NCI-H69 (cell line): Measurements from ENCODE around the gene FMNL1.

Experiments used
- DNase-seq: peaks from one replicate; lab custom pipeline; 2025; lab: John Stamatoyannopoulos, UW

FMNL1 gene

DNA sequence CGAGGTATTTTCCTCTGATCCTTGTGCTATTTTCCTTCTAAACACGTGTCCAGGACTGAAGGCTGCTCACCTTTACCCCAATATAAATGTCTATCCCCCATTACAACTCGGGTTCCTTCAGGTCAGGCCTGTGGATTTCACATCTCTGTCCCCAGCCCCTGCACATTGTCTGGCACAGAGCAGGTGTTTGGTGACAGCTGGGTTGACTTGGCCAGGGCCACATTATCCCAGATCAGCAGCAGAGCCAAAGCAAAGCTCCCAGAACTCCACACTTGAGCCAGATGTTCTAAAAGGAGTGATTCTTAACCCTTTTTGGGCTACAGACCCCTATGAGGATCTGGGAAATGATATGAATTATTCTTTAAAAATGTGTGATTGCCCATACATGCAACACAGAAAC is 58.2 kb downstream of the FMNL1 start:
- no peak for DNase-seq

DNA sequence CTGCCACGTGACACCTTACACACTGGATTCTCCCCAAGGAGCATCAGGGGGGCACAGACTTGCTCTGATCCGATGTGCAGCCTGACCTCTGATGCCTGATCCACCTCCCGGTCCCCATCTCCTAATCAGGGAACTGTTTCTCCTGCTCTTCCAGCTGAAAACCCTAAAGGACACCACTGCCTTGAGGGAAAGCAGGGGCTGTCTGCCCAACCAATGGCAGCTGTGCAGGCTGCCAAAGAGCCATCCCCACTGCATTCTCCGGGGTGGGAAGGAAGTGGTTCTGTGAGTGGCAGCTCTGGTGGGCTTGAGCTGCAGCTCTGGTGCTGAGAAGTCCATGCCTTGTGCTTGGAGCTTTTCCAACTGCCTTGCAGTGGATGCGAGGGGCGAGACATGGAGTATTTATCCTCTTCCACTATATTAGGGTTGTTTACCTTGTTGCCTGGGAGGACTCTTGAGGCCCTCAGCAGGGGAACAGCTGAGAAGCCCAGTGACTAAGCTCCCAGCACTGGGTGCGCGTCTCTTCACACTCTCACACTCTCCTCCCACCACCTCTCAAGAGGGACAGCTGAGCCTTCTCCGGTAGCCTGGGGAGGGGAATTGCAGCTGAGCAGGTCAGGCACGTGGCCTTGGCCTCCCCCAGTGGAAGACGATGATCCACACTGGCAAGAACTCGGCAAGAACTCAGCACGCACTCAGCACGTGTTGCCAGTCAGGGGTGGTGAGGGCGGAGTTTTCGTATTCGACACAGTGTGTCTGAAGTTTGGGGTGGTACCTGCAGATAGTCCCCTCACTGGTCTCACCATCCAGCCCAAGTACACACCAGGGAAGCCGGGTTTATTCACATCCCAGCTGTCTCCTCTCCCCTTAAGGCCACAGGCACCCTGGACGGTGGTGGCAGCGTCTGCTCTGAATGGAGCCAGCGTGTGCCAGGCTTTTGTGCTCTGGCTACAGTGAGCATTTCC is 61.3 kb downstream of the FMNL1 start:
- no peak for DNase-seq

DNA sequence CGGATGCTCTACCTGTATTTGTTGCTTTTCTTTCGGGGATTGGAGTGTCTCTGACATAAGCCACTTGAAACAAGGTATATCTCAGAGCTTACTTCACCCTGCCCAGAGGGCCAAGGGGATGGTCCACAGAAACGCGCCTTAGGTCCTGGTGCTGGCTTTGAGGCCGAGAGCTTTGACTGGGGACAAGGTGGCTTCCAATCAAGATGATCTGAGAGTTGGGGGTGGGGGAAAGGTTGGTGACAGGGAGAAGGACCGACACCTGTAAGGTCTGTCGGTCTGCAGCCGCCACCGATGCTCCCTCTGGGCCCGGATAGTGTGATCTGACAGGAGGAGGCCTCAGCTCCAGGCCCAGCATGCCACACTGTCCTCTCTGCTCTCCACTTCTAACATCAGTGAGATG is 62.0 kb downstream of the FMNL1 start:
- DNase-seq: no peak

DNA sequence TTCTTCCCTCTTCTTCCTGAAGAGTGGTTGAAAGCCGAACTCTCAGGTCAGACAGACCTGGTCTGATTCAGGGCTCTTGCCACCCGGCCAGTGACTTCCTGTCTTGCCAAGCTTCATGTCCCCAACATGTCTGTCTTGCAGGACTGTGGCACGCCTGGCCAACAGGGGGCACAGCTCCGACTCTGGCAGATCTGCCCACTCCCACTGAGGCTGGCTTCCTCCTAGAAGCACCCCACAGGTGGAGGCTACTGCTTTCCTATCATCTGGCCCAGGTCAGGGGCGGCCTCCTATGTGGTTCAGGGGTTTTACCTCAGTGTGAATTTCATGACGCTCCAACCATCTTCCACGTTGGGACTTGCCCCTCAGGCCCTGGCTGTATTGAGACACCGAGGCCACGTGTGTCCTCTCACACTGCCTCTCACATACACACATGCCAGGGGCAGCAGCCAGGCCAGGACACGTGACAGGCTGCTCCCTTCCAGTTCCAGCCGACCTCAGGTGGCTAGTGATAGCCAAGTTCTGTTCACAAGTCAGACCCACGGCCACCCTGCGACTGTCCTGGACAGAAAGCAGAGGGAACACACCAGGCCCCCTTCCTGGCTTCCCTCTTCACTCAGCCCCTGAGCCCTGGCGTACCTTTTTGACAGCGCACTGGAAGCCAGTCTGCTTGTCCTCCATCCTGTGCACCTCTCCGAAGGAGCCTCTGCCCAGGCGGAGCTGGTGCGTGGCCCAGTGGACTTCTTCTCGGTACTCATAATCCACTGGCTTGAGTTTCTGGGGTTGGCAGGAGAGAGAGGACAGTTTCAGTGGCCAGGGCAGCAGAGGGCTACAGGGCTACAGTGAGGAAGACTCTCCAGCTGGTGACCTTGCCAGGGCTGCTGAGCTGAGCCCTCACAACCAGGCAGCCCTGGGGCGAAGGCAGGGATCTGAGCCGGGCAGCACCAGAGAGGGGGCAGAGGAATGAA is 62.8 kb downstream of the FMNL1 start:
- peak; percentile 30 for DNase-seq

DNA sequence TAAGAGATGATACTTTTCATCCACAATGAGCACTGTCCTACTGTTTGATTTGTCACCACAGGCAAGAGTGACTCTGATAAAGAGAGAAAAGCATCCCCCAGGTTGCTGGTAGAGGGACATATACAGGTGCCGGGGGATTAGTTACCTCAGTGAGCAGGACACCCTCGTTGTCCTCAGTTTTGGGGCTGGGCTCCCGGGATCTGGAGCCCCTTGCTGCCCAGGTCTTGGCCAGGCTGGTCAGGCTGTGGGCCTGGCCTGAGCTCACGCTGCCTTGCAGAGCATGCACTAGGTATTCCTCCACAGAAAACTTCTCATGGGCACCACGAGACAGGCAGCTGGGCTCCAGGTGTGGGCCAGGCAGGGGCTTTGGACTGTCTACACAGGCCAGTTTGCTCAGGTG is 64.6 kb downstream of the FMNL1 start:
- no peak for DNase-seq

DNA sequence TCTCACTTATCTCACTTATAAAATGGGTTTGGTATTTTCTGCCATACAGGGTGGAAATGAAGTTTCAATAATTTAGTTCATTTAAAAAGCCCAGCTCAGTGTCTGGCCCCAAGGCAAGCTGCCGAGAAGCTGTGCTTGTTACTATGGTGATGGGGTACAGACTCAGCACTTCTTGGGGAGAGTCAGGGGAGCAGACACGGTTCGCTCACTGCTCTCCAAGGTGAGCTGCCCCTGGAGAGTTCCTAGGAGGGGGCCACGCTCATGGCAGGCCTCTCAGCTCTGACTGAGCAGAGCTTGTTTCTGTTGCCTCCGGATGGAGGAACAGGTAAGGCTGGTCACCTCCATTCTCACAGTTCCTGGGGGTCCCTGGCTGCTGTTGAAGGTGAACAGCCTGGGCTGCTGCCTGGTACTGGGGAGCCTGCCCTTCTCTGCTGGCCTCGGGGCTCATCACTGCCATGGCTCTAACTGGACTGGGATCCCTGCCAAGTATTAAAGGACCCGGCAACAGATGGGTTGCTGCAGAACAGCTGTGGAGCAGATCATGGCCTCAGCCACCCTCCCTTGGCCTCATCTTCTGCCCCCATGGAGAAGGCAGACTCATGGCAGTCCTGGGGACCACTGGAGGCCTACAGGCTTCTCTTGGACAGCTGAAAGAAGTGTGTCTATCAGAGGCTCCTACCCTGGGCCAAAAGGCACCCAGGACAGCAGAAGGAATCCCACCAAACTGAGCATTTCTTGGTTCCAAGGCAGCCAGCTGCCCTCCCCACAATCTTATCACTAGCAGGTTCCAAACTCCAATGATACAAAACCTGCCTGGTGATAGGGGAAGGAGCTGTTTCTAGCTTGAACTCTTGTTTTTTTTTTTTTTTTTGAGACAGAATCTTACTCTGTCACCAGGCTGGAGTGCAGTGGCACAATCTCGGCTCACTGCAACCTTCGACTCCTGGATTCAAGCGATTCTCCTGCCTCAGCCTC is 66.1 kb downstream of the FMNL1 start:
- DNase-seq: peak; percentile 86

DNA sequence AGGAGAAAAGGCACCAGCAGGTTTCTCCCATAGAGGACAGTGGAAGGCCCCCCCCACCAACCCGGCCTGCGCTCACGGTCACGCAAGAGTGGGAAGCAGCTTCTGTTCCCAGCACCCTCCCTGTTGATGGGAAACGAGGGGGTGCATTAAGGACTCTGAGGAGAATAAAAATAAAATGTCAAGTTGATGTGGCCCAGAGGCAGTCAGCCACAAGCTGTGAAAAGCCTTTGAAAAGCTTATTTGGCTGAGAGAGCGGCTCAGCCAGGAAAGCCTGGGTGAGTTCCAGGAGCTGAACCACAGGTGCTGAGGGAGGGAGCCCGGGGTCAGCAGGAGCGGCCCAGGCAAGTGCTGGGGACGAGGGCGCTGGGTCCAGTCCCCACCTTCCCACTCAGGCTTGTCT is 67.1 kb downstream of the FMNL1 start:
- peak; percentile 37 for DNase-seq

DNA sequence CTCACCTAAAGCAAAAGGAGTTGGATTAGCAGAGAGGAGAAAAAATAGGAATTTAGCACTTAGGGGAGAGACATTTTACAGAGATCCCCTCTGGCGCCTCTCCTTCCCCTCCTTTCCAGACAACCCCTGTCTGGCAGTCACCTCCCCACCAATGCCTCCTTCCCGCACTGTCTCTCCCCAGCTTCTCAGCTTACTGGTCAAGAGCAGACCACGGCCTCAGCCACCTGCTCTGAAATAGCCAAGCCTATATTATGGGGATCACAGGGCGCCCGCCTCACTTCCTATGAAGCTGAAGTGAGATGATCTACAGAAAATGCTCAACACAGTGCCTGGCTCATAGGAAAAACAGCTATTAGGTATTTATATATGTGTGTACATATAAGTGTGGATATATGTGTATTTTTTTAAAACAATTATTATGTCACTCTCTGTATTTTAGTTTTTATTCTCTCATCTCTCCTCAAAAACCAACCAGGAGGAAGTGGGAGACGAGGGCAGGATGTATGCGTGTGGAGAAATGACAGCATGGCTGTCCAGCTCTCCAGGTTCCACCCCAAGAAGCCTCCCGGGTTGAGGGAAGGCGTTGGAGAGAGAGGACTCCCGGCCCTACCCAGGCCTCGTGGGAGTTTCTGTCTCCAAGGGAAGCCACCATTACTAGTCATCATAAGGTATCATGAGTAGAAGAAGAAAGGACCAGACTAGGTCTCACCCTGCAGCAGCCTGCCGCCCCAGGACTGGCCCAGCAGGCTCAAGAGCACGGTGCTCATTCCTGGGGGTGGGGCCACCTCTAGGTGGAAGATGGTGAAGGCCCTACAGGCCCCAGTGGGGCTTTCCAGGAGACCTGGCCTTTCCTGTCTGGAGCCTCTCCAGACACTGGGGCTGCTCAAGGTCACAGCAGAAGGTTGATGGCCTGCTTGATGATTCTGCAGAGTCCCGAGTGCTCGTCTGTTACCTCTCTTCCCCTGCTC is 67.9 kb downstream of the FMNL1 start:
- no peak for DNase-seq

DNA sequence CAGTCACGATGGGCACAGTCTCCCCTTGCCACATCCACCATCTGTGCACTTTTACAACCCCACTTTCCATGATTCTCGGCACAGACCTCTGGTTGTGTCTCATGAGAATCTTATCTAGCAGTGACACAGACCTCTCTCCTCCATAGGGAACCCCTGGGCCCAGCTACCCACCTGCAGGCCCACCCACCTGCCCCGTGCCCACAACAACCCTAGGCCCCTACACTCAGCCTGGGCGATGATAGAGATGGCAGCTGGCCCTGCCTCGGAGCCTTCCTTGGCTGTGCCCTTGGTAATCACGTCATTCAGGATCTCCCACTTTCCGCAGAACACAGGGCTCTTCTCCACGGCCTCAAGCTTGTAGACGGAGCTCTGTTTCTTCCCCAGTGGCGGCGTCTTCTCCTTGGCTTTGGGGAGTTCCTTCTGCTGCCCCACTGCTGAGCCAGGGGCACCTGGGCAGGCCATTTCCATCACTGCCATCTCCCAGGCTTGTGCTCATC is 68.6 kb downstream of the FMNL1 start:
- DNase-seq: no peak

DNA sequence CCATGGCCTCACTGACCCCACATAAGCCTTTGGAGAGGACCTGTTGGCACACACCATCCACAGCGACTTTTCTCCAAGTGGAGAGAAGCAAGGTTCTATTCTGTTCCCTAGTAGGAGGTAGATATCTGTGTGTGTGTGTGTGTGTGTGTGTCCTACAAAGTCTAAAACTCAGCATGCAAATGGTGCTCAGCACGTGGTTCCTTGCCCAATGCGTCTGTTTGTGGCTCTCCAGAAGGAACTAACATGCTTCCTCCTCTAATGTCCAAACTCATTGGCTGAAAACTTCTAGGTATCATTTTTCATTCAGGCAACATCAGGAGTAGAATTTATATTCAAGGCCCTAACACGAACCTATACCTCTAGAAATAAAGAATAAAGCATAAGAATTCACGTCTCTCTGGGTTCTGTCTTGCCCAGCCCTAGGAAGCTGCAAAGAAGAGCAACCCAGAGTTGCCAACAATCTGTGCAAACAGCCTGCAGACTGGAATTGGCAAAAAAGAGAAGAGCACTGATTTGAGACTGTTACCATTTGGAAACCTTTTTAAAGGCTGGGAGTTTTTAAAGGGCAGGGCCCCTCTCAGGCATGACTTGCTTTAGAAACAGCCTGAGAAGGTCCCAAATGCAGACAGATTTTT is 69.6 kb downstream of the FMNL1 start:
- DNase-seq: no peak

DNA sequence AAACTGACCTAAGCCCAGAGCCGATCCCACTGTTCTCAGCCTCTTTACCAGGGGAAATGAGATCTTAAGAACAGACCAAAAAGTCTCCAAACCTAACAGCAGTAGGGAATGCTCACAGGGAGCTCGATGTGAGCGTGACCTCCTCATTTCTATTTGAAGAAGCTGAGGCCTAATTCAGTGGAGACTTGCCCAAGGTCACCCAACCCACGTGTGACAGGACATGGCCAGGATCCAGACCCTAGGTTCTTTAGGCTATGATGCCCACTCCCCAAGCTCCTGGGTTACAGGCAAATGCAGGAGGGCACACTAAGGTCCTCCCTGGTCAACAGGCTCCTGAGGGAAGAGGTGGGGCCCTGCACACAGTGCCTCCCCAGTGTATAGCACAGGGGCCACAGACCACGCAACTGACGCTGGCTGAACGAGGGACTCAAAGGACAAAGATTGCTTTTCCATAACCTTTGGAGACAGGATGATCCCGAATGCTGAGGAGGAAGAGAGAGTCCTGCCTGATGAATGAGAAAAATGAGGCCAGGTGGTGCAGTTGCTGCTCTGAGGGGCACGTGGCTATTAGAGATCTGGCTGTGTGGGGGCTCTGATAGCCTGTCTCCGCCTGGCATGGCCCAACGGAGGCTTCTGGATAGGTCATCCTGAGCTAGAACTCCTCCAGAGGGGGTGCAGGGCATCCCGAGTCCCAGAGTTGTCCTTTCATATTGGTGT is 71.2 kb downstream of the FMNL1 start:
- no peak for DNase-seq

DNA sequence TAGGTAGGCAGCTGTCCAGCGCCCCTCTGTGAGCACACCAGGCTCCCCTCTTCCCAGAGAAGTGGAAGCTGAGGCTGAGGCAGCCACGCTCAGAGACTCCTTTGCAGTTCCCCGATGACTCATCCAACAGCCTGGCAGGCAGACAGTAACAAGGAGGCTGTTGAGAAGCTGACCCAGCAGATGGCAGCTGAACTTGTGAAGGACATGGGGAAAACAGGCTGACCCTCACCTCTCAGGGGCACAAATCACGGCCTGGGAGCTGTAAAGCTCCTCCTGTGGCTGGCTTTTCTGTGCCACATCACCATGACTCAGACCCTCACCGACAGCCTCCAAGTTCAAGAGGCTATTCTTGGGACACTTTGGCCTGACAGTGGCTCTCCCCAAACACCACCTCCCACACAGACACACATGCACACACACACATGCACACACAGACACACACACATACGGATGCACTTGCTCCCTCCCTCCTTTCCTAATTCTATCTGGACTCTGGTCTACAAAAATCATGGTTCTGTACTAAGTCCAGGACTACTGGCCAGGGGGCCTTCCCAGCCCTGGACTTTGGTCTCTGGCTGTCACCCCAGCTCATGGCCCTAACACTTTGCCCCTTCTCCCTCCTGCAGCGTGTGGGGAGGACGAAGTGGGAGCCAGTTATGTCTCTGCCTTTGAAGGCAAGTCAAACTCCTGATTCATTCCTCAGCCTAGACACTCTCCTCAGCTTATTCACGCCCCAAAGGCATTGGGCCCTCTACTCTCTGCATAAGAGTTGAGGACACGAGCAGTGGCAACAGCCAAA is 71.9 kb downstream of the FMNL1 start:
- peak; percentile 28 for DNase-seq

DNA sequence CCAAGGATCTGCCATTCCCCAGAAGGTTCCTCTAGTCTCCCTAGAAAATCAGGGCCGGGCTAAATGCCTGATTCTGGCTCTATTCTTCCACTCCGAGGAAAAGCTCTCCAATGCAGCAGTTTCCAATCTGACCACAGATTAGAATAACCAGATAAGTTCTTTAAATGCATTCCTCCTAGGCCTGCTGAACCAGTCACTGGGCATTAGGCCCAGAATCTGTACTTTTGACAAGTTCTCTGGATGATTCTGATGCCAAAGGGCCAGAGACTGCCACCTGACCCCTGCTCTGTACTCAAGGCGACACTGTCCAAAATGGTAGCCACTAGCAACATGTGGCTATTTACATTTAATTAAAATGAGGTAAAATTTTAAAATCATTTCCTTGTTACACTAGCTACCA is 72.8 kb downstream of the FMNL1 start:
- DNase-seq: no peak

DNA sequence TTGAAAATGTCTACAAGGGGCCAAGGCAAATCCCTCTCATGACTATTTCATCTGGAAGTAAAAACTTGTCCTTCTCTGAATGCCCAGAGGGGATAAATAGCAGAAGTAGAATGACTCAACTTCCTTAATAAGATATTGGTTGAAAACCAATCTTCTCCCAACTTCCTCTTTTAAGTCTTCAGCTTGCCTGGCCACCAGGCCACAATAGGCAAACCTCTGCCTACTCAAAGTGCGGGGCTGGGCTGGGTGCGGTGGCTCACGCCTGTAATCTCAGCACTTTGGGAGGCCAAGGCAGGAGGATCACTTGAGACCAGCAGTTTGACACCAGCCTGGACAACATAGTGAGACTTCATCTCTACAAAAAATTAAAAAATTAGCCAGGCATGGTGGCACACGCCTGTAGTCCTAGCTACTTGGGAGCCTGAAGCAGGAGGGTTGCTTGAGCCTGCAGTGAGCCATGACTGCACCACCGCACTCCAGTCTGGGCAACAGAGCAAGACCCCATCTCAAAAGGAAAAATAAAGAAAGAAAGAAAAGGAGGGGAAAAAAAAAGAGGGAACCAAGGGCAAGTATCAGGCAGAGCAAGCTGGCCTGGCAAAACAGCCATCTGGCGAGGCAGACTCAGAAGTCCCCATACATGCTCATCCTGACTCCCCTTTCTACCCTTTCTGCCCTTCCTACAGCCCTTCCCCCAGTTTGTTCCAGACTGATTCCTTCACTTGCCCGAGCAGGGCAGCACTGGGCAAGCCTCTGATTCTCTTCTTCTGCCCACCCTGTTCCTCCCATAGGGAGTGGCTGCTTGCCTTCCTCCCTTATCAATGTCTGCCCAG is 74.5 kb downstream of the FMNL1 start:
- DNase-seq: no peak

DNA sequence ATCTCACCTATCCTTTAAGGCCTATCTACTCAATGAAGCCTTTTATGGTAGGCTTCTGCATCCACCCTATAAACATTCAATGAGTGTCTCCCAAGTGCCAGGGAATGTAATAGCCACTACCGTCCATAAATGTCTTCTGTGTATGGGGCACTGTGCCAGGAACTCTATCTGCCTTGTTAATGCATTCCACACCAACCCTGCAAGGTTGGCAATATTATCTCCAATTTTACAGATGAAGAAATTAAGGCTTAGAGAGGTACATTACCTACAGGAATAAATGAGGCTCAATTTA is 75.1 kb downstream of the FMNL1 start:
- no peak for DNase-seq
